H1 (cell line): Measurements from ENCODE around the gene ZNF248. TPM values are rescaled to one million over a fixed set of nuclear protein-coding genes. Genes with fewer than 3 reads are reported as not detected.

ENCODE experiments used
- CTCF ChIA-PET: fragments of 300-600 bp; sonication (Branson Sonifier 250); formaldehyde crosslinking; loops from one replicate; lab custom pipeline; 2021; ENCODE audit not compliant: partially characterized antibody; lab: Charles Lee
- POLR2A ChIA-PET: fragments of 300-600 bp; sonication (Branson Sonifier 250); formaldehyde crosslinking; loops from one replicate; lab custom pipeline; 2021; ENCODE audit warnings: inconsistent platforms; ENCODE audit not compliant: partially characterized antibody; lab: Charles Lee
- DNase-seq, 2 experiments: peaks; one replicate each; pipeline versions ENCODE4 v3.0.0 to v3.0.0-alpha.2; 2010 to 2022; ENCODE audit warnings: low spot score in 2 of 2, low read depth in 1 of 2, mixed read lengths in 1 of 2
- FAIRE-seq: peaks from 2 replicates; lab custom pipeline; 2011; peaks lifted over from hg19 to GRCh38; lab: Jason Lieb, UNC
- H2AFZ ChIP-seq: 2 replicates; pipeline ENCODE4 v1.8.1; 2012; ENCODE audit warnings: low read length, inconsistent platforms
- H2AK5ac ChIP-seq: 2 replicates; pipeline ENCODE4 v1.6.1; 2013; ENCODE audit warnings: low read depth, low read length
- H2BK120ac ChIP-seq: replicated peaks from 2 replicates; pipeline ENCODE3; 2013; ENCODE audit warnings: low read depth, low read length, inconsistent platforms
- H2BK12ac ChIP-seq: 2 replicates; pipeline ENCODE4 v1.6.1; 2013; ENCODE audit warnings: low read depth, low read length
- H2BK15ac ChIP-seq: 2 replicates; pipeline ENCODE4 v1.6.1; 2013; ENCODE audit warnings: low read length
- H2BK20ac ChIP-seq: 2 replicates; pipeline ENCODE4 v1.6.1; 2013; ENCODE audit warnings: low read length
- H2BK5ac ChIP-seq: 2 replicates; pipeline ENCODE4 v1.6.1; 2013; ENCODE audit warnings: low read depth, low read length
- H3K14ac ChIP-seq: 2 replicates; pipeline ENCODE4 v1.6.1; 2013; ENCODE audit warnings: inconsistent platforms; ENCODE audit not compliant: insufficient read length
- H3K18ac ChIP-seq: 2 replicates; pipeline ENCODE4 v1.6.1; 2013; ENCODE audit warnings: low read length; ENCODE audit errors: extremely low read depth
- H3K23ac ChIP-seq: 2 replicates; pipeline ENCODE4 v1.6.1; 2013; ENCODE audit warnings: inconsistent platforms; ENCODE audit not compliant: insufficient read length
- H3K23me2 ChIP-seq: 2 replicates; pipeline ENCODE4 v1.6.1; 2013; ENCODE audit warnings: low read depth, low read length
- H3K27ac ChIP-seq: 2 replicates; pipeline ENCODE4 v1.6.1; 2011; ENCODE audit warnings: low read depth, low read length, inconsistent platforms
- H3K27me3 ChIP-seq, 4 experiments: replicated peaks in 1 of 4; 1 replicate in 1 of 4; 2 replicates in 3 of 4; pipeline versions ENCODE4 v1.6.1 to v1.8.1; 2011 to 2013; ENCODE audit warnings: low read length in 3 of 4, mild to moderate bottlenecking in 3 of 4, inconsistent platforms in 2 of 4, mixed read lengths in 2 of 4, moderate library complexity in 1 of 4; ENCODE audit not compliant: control insufficient read depth in 3 of 4, insufficient read depth in 3 of 4; ENCODE audit errors: extremely low read depth in 1 of 4
- H3K36me3 ChIP-seq, 4 experiments: 2 replicates each; pipeline versions ENCODE4 v1.6.1 to v1.8.1; 2011 to 2013; ENCODE audit warnings: mild to moderate bottlenecking in 4 of 4, low read length in 3 of 4, moderate library complexity in 2 of 4, control low read depth in 1 of 4, inconsistent platforms in 1 of 4; ENCODE audit not compliant: insufficient read depth in 4 of 4, control insufficient read depth in 2 of 4
- H3K4ac ChIP-seq: replicated peaks from 2 replicates; pipeline ENCODE3; 2013; ENCODE audit warnings: low read length, low read depth, mixed read lengths, inconsistent platforms; ENCODE audit not compliant: insufficient read length
- H3K4me1 ChIP-seq, 4 experiments: replicated peaks in 1 of 4; 1 replicate in 1 of 4; 2 replicates in 3 of 4; pipeline versions ENCODE4 v1.6.1 to v1.8.1; 2011 to 2013; ENCODE audit warnings: low read length in 3 of 4, inconsistent platforms in 2 of 4, mixed read lengths in 1 of 4; ENCODE audit not compliant: insufficient read depth in 4 of 4, control insufficient read depth in 3 of 4
- H3K4me2 ChIP-seq, 2 experiments: 2 replicates each; pipeline versions ENCODE4 v1.6.1 to v1.8.1; 2011 to 2013; ENCODE audit warnings: low read depth in 2 of 2, low read length in 2 of 2, control low read depth in 1 of 2, inconsistent platforms in 1 of 2, mild to moderate bottlenecking in 1 of 2; ENCODE audit not compliant: insufficient read depth in 1 of 2
- H3K4me3 ChIP-seq, 4 experiments: fragments of 200-600, 300-600 bp in 1 of 4; sonication (generic), shearing (Covaris generic), sonication (Bioruptor Twin) in 1 of 4; 2 replicates each; pipeline versions ENCODE4 v1.5.1 to v1.8.1; 2011 to 2016; ENCODE audit warnings: low read length in 4 of 4, low read depth in 3 of 4, control low read depth in 2 of 4, inconsistent platforms in 2 of 4, mild to moderate bottlenecking in 2 of 4, mixed read lengths in 1 of 4, moderate library complexity in 1 of 4; ENCODE audit not compliant: insufficient read depth in 2 of 4; ENCODE audit errors: extremely low read depth in 1 of 4
- H3K56ac ChIP-seq: replicated peaks from 2 replicates; pipeline ENCODE3; 2013; ENCODE audit warnings: low read depth, mild to moderate bottlenecking, mixed read lengths, low read length, inconsistent platforms; ENCODE audit not compliant: insufficient read length
- H3K79me1 ChIP-seq: 2 replicates; pipeline ENCODE4 v1.6.1; 2013; ENCODE audit warnings: low read depth, low read length, control low read depth
- H3K79me2 ChIP-seq, 2 experiments: 2 replicates each; pipeline versions ENCODE4 v1.6.1 to v1.8.1; 2012 to 2013; ENCODE audit warnings: low read length in 2 of 2, mild to moderate bottlenecking in 2 of 2, inconsistent platforms in 1 of 2; ENCODE audit not compliant: insufficient read depth in 2 of 2, control insufficient read depth in 1 of 2
- H3K9ac ChIP-seq, 4 experiments: replicated peaks in 1 of 4; 1 replicate in 1 of 4; 2 replicates in 3 of 4; pipeline versions ENCODE4 v1.6.1 to v1.8.1; 2011 to 2013; ENCODE audit warnings: low read depth in 3 of 4, low read length in 3 of 4, control low read depth in 2 of 4, mild to moderate bottlenecking in 2 of 4, moderate library complexity in 2 of 4, inconsistent platforms in 1 of 4; ENCODE audit errors: extremely low read depth in 1 of 4
- H3K9me3 ChIP-seq, 2 experiments: 2 replicates each; pipeline versions ENCODE4 v1.6.1 to v1.8.1; 2012 to 2013; ENCODE audit warnings: mild to moderate bottlenecking in 2 of 2, moderate library complexity in 2 of 2, control low read depth in 1 of 2, inconsistent platforms in 1 of 2, low read depth in 1 of 2, low read length in 1 of 2, mixed read lengths in 1 of 2; ENCODE audit not compliant: insufficient read depth in 2 of 2
- H4K20me1 ChIP-seq, 2 experiments: replicated peaks in 1 of 2; 2 replicates each; pipeline versions ENCODE3 to v1.8.1; 2011 to 2013; ENCODE audit warnings: inconsistent platforms in 2 of 2, low read length in 2 of 2, mild to moderate bottlenecking in 1 of 2; ENCODE audit not compliant: insufficient read depth in 2 of 2, control insufficient read depth in 1 of 2
- H4K5ac ChIP-seq: 2 replicates; pipeline ENCODE4 v1.6.1; 2013; ENCODE audit warnings: low read length, low read depth, mixed read lengths, inconsistent platforms; ENCODE audit not compliant: insufficient read length
- H4K8ac ChIP-seq: 2 replicates; pipeline ENCODE4 v1.8.0; 2013; ENCODE audit warnings: mild to moderate bottlenecking, moderate library complexity, low read length, inconsistent platforms; ENCODE audit not compliant: insufficient read depth; ENCODE audit errors: extremely low read depth
- H4K91ac ChIP-seq: replicated peaks from 2 replicates; pipeline ENCODE3; 2013; ENCODE audit warnings: low read length, mixed read lengths, inconsistent platforms; ENCODE audit not compliant: insufficient read length
- BACH1 ChIP-seq: IDR thresholded peaks from 2 replicates; pipeline ENCODE4 v1.6.1; 2012; ENCODE audit warnings: low read length, improper control_type of control experiment
- CTBP2 ChIP-seq: IDR thresholded peaks from 2 replicates; pipeline ENCODE4 v1.7.0; 2011; ENCODE audit warnings: borderline replicate concordance, mild to moderate bottlenecking, moderate library complexity, mixed read lengths, low read length; ENCODE audit not compliant: insufficient read depth, insufficient read length
- POU5F1 ChIP-seq: IDR thresholded peaks from 2 replicates; pipeline ENCODE4 v1.6.1; 2011; ENCODE audit warnings: low read depth, mild to moderate bottlenecking, low read length, moderate library complexity
- SP1 ChIP-seq: IDR thresholded peaks from 2 replicates; pipeline ENCODE4 v1.6.1; 2011; ENCODE audit warnings: low read depth, low read length
- SUZ12 ChIP-seq: fragments of 200-600 bp; sonication (generic); IDR thresholded peaks from 2 replicates; pipeline ENCODE4 v1.6.1; 2012; ENCODE audit warnings: mild to moderate bottlenecking, inconsistent platforms, low read length, moderate library complexity, mixed read lengths
- polyA plus RNA-seq, 7 experiments: library from polyadenylated mRNA; depleted of rRNA in 3 of 7; stranded (reverse) in 5 of 7; unstranded in 2 of 7; fragments of >200 nt in 5 of 7; fragments of 200-250 nt in 2 of 7; gene quantifications; 1 replicate in 5 of 7; 2 replicates in 1 of 7; 4 replicates in 1 of 7; pipeline versions ENCODE4 v1.2.1 to v1.2.3, GENCODE V29; 2011 to 2013; ENCODE audit warnings: missing spikeins in 2 of 7, mixed read lengths in 2 of 7
- total RNA-seq: library from RNA; stranded (reverse); fragmentation: NEBNext Ultra II Directional; extraction: Animal tissue kit (Norgen Biotek cat#: 25700); gene quantifications from 2 replicates; pipeline ENCODE4 v1.2.1, GENCODE V29; 2021

ZNF248 gene
- total and polyA plus RNA-seq, 2 of the 8 experiments (the other 6 are each of a cell fraction or from before 2014, with no cell fraction given): 9.1 TPM; not detected in 1

DNA sequence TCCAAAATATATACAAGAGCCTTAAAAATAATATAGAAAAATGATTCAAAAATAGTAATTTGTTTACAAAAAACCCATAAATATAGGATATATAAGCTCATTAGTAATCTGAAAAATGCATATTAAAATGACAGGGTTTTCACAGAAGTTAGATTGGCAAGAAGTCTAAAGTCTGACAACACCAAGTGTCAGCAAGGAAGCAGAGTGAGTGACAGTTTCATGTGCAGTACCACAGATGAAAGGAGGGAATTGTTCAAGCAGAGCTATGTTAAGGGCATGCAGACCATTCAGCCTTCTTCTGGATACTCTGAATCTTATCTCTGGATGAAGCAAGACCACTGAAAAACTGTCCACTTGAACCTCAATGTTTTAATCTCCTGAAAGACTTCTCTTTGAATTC is 55.9 kb downstream of the ZNF248 start:
- no peak overlapping the region for H3K18ac ChIP-seq

More for the DNA sequence above, 55.9 kb downstream of the ZNF248 start:
- POLR2A ChIA-PET: no interaction called here
- Histone ChIP-seq H2BK12ac (no peak overlapping the region), H4K5ac (no peak overlapping the region), H4K91ac (no peak overlapping the region), H3K9ac (no peak overlapping the region), H2BK5ac (no peak overlapping the region), H3K56ac (no peak overlapping the region), H2BK20ac (no peak overlapping the region), H3K14ac (no peak overlapping the region), H3K4me1 (no peaks in the 10 kb centered on the region), H3K27me3 (no peaks in the 10 kb centered on the region), H3K4ac (no peak overlapping the region), H4K20me1 (no peaks in the 10 kb centered on the region), H3K36me3 (no peaks in the 10 kb centered on the region), H3K79me2 (no peaks in the 10 kb centered on the region), H2BK15ac (no peak overlapping the region), H4K8ac (no peak overlapping the region), H3K79me1 (no peaks in the 10 kb centered on the region), H3K4me3 (no peak overlapping the region), H3K23ac (no peak overlapping the region), H3K4me2 (no peak overlapping the region), H3K27ac (no peak overlapping the region), H2AK5ac (no peak overlapping the region), H3K9me3 (peaks cover 45 to 51% of the 10 kb centered on the region in 2 experiments), H2AFZ (no peak overlapping the region), H3K23me2 (no peaks in the 10 kb centered on the region), H2BK120ac (no peak overlapping the region)
- TF ChIP-seq CTBP2: no peak
- TF ChIP-seq BACH1: no peak
- no peak for TF ChIP-seq SUZ12
- no peak for TF ChIP-seq POU5F1
- TF ChIP-seq SP1: no peak
- DNase-seq: no peak
- CTCF ChIA-PET: no interaction called here
- no peak for FAIRE-seq
